Coronary artery (tissue), 2 donors: ENCODE data around the gene CTNNA2.

Experiments
- DNase-seq: peaks from one replicate; pipeline ENCODE4 v3.0.0-alpha.2; 2017; ENCODE audit warnings: low spot score
- H3K27ac ChIP-seq, 2 donors: fragments of 200-600 bp; sonication (generic); one replicate each; pipeline ENCODE4 v1.5.1; 2016 to 2019
- H3K4me3 ChIP-seq: fragments of 200-600 bp; sonication (generic); 2 replicates; pipeline ENCODE4 v1.5.1; 2016; ENCODE audit warnings: mild to moderate bottlenecking, moderate library complexity
- CTCF ChIP-seq: fragments of 200-600 bp; sonication (generic); IDR thresholded peaks from one replicate; pipeline ENCODE4 v1.5.1; 2019; ENCODE audit warnings: antibody characterized with exemption

The CTNNA2 gene

GRCh38 chr2:79938648-79939047 is 425.8 kb downstream of the CTNNA2 start:
- Histone ChIP-seq H3K4me3 (no peak overlapping the region), H3K27ac (no peak overlapping the region)
- DNase-seq, result no peak
- no peak for TF ChIP-seq CTCF

- TF ChIP-seq CTCF, result no peak
- H3K4me3 ChIP-seq, result no peak overlapping the region
- no peak for DNase-seq
- no peak overlapping the region for H3K27ac ChIP-seq
Observed at GRCh38 chr2:79940364-79940763, 427.5 kb downstream of the CTNNA2 start.

GRCh38 chr2:79941179-79941578 is 428.3 kb downstream of the CTNNA2 start:
- Histone ChIP-seq H3K27ac (no peak overlapping the region), H3K4me3 (no peak overlapping the region)
- no peak for DNase-seq
- no peak for TF ChIP-seq CTCF

GRCh38 chr2:79944205-79944604 is 431.4 kb downstream of the CTNNA2 start:
- Histone ChIP-seq H3K4me3 (no peak overlapping the region), H3K27ac (no peak overlapping the region)
- DNase-seq, result no peak
- TF ChIP-seq CTCF, result no peak

- Histone ChIP-seq H3K27ac (no peak overlapping the region), H3K4me3 (no peak overlapping the region)
- TF ChIP-seq CTCF, result no peak
- DNase-seq, result no peak
Observed at GRCh38 chr2:79945653-79946445, 433.0 kb downstream of the CTNNA2 start.

- H3K27ac ChIP-seq, result no peak overlapping the region
- no peak for DNase-seq
- no peak overlapping the region for H3K4me3 ChIP-seq
- TF ChIP-seq CTCF, result no peak
Observed at GRCh38 chr2:79947751-79948150, 434.9 kb downstream of the CTNNA2 start.

GRCh38 chr2:79950526-79950925 is 437.7 kb downstream of the CTNNA2 start:
- no peak for TF ChIP-seq CTCF
- DNase-seq, result no peak
- no peak overlapping the region for H3K4me3 ChIP-seq

More at GRCh38 chr2:79950526-79950925, 437.7 kb downstream of the CTNNA2 start:
- H3K27ac ChIP-seq, result no peak overlapping the region
